Lung microvascular endothelial cell (primary cell): ENCODE results near the gene TMEM178A. TPM values are rescaled to one million over a fixed set of nuclear protein-coding genes. Genes with fewer than 3 reads are reported as not detected.

Experiments
- DNase-seq, 2 donors: peaks; one replicate each; pipeline versions ENCODE4 v3.0.0 to v3.0.0-alpha.2; 2010; ENCODE audit warnings: low read depth in 2 of 2
- total RNA-seq: library from RNA; depleted of rRNA; stranded (reverse); fragments of >200 nt; gene quantifications from 2 replicates; pipeline ENCODE4 v1.2.1, GENCODE V29; 2014

TMEM178A gene
- total RNA-seq, 1 donor from 2014 or later, result not detected

DNA sequence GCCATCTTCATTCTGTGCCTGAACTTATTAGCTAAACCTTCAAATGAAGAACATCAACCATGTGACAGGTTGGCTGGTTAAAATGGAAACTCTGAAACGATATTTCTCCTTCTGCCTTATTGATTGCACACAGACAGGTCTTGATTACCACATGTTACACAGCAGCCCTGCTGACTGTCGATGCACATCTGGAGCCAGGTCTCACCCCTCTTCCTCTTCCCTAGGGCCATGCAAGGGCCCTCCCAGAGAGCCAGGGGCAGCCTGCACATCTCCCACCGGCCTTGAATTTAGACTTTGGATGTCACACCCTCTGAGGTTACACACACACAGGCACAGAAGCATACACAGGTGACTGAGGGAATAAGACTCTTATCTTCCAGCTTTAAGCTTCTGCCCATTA lies 45.1 kb downstream of the TMEM178A start:
- no peak for DNase-seq

DNA sequence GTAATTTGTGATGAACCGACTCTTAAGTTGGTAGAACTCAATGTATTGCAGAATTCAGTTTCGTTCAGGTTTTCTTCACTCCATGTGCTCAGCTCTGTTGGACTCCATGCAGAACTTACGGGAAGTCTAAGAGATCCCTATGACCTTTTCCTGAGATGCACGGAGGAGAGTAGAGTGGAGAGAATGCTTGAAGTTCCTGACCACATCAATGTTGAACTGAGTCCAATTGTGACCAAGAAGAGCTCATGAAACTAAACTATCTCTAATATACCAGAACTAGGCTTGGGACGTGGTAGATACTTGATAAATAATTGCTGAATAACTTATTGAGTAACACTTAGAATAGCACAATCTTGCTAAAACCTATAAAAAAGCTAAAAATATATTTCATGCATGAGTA lies 47.2 kb downstream of the TMEM178A start:
- no peak for DNase-seq

DNA sequence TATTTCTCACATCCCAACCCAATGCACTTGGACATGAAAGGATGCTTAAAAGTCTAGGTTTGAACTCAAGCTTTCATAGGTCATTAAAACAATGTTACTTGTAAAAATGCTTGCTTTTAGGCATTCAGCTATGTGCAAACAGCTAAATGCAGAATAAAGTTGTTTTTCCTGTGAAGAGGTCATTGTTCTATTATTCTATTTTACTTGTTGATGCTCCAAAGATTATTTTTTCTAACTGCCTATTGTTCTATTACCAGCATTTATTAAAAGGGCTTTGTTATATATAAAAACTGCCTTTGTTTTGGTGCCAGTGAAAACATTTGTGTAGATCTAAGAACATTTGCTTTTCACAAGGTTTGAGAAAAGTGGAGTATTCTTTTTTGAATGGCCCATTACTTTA lies 49.4 kb downstream of the TMEM178A start:
- DNase-seq, result no peak

DNA sequence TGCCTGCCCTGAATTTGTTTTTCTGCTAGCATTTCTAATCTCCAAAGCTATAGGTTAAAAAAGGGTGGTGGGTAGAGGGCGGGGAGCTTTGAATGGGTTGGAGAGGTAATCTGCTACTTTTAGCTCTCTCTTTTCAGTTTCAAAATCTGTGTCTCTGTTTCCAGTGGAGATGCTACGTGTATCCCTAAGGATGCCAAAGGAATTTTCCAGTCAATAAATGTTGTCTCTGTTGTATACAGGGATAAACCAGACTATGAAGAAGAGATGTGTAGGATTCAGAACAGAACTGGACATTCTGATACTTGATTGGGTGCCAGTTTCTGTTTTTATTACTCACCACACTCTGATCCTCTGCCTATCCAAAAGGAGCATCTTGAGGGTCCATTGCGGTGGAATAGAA lies 50.1 kb downstream of the TMEM178A start:
- no peak for DNase-seq

DNA sequence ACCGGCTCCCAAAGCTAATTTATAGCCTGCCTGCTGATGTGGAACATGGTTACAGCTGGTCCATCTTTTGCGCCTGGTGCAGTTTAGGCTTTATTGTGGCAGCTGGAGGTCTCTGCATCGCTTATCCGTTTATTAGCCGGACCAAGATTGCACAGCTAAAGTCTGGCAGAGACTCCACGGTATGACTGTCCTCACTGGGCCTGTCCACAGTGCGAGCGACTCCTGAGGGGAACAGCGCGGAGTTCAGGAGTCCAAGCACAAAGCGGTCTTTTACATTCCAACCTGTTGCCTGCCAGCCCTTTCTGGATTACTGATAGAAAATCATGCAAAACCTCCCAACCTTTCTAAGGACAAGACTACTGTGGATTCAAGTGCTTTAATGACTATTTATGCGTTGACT lies 51.4 kb downstream of the TMEM178A start:
- DNase-seq, result no peak

DNA sequence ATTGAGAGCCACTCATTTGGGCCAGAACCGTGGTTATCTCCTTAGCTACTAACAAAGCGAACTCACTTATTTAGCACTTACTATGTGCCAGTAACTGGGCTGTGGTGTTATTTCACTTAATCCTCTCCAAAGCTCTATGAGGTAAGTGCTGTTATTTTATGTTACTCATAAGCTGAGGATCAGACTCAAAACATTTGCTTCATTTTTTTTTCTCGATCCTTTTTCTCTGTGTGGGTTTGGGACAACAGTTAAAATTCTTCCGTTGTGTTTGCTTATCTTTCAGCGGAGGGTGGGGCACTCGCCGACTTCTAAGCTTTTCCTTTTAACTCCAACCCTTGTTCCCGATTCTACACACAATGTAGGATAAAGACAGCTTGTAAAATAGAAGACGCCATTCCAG lies 52.8 kb downstream of the TMEM178A start:
- DNase-seq, result no peak

DNA sequence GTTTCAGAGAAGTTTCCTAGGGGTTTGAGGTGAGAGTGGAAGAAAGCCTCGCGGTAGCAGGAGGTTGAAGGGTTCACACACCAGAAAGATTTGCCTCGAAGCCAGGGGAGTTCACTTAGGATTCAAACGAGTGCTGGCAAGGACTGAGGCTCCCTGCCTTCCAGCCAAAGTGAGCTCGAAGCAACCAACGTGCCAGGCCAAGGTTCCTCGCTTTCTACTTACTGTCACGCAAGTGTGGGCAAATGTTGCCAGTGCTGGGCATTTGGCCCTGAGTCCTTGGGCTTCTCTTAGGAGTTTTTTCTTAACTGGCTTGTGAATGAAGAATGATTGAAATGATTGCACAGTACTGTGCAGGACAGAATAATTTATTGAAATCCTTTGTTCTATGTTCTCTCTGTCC lies 53.6 kb downstream of the TMEM178A start:
- no peak for DNase-seq

DNA sequence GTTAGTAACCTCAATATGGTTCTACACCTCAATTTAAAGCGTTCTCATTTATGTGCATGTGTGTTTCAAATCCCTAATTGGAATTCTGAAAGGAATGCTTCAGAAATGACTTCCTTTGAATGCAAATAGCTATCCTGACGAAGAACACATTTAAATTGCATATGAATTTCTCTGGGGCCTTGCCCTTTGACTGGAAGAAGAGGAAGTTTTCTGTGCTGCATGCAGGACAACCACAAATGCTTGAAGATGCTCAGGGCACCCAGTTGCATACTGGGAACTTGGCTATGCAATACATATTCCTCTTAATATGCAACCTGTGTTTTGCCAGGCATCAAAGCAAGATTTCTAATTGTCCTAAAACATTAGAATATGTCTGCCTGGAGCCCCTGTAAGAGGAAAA lies 55.3 kb downstream of the TMEM178A start:
- no peak for DNase-seq

DNA sequence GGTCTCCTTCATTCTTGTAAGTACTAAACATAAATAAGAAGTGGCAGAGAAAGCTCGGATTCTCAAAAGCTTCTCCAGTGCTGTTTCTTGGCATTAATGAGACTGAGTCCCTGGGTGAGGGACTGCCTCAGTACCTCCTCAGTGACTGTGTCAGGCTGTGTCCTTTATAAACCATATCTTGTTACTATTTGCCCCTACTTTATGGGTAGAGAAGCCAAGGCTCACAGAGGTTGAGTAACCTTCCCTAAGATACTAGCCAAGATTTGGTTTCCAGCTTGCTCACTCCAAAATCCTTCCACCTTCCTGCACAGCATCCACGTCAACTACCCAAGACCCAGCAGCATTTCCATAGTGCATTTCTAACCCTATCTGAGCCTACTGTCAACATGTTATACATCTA lies 57.8 kb downstream of the TMEM178A start:
- no peak for DNase-seq

DNA sequence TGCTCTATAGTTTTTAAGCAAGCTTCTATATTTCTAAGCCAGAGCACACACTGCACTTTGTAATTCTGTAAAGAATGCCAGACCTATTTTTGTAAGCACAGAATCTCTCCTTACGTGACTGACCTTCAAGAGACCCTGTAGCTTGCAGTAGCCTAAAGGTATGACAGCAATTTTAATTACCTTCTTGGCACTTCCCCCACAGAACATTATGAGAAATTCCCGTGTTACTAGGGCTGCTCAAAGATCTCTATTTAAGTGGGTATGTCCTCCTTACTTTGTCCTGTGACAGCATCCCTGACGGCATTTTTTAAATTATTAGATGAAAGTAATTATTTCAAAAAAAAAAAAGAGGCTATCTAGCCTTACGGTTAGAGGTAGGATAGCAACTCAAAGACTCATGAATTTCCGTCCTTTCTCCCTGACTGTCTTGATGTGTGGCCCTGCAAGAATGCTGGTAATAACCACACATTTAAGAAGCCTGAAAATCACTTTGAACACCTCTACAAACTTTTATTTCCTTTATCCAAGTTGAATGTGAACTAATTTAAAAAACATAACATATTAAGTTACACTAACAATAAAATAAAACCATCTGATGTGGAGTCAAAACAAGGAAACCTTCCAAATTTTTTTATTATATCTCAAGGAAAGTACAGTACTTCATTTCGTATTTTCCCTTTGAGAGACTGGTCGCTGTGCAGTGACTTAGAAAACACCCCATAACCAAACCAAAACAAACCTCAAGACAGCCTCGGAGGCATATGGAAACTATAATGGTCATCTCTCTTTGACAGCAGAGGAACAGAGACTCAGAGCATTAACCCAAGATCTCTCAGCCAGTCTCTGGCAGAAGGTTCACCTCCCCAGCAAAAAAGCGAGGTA lies 58.5 kb downstream of the TMEM178A start:
- DNase-seq, result no peak

DNA sequence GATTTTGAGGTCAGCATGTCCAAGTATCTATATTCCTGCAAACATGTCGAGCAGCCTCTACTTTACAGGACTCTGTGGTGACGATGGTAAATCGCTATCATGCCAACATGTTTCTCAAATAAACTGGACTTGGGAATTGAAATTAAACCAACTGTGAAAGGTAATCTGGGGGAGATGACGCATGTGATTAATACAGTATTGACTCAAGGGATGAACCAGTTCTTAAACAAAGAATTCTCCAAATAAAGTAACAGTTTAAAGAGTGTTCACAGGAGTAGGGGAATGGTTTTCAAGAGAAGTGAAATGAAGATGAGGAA lies 59.1 kb downstream of the TMEM178A start:
- no peak for DNase-seq

DNA sequence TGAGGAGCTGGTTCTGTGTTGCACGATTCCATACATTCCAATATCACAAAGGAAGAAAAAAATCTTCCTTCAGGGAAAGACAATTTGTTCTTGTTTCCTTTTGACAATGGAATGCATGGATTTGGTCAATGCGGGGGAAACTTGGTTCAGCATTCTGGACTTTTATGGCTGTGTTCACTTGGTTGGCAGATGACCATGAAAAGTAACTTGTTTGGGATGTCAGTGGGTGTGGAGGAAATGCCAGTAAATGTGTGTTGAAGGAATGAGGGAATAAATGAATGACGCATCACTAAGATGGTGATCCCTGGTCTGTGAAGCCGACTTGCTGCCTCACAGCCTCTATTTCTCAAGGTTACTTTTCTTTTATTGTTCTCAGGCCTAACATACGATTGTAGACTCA lies 59.7 kb downstream of the TMEM178A start:
- peak in 1 of 2 donors; percentile 28 for DNase-seq

DNA sequence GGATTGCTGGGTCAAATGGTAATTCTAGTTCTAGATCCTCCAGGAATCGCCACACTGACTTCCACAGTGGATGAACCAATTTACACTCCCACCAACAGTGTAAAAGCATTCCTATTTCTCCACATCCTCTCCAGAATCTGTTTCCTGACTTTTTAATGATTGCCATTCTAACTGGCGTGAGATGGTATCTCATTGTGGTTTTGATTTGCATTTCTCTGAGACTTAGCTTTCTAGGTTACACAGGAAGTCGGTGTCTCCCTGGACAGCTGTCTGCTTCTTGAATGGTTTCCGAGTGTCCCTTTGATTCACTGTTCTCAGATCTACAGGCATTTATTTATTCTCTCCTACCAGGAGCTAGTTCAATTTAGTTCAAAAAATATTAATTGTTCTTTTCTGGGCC lies 62.4 kb downstream of the TMEM178A start:
- DNase-seq, result peak in 1 of 2 donors; percentile 83

DNA sequence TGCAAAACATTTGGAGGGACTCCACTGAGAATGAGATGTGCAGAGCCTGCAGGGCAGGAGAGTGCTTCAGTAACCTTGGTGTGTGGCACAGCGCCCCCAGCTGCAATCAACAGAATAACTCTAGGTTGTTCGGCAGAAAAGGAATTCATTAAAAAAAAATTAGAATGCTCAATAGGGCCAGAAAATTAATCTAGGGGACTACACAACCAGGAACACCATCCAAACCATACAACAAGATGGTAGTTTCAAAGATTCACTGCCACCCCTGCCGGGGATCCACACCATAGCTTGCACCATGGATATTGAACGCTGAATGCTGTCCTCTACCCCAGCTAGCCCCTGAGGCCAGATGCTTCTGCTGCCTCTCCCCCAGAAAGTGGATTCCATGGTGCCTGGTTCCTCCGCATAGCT lies 63.2 kb downstream of the TMEM178A start:
- DNase-seq, result peak; percentile 59 to 60

DNA sequence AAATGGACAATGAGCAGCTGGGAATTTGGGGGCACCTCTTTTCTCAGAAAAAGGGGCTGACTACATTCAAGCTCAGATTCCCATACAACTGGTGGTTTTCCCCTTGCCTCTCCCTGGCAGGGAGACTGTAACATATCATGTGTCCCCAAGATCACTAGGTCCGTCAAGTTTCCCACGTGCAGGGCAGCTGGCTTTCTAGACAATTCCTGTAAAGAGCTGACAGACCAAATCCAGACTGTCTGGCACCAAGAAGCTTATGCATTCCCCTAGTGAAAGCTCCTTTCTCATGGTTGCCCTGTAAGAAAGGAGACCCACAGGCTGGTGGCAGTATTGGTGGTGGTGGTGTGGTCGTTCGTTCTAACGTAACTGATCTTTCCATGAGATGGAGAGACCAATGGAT lies 64.6 kb downstream of the TMEM178A start:
- no peak for DNase-seq

DNA sequence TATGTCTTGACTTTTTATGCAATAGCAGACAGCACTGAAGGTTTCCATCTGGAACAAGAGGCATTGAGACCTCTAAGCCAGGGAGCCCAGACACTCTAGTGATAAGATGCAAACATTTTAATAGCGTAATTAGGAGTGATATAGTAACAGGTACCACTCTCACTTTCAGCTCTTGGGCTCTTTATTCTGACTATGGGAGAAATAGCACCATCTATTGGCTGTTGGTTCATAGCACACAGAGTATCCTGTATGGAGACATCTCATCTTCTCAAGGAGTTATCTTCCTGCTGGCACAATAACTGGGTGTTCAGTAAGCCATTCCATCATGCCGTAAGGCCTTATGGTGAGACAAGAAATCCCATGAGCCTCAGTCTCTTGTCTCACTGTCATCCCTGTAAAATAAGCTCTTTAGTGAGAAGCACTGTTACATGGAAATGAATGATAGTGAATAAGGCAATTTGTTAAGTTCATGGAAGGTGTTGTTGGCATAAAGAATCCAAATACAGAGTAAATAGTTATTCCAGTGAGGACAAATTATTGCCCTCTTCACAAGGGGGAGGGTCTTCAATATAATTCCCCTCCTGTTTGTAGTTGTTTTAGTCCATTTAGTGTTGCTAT lies 65.1 kb downstream of the TMEM178A start:
- peak; percentile 43 to 57 for DNase-seq

DNA sequence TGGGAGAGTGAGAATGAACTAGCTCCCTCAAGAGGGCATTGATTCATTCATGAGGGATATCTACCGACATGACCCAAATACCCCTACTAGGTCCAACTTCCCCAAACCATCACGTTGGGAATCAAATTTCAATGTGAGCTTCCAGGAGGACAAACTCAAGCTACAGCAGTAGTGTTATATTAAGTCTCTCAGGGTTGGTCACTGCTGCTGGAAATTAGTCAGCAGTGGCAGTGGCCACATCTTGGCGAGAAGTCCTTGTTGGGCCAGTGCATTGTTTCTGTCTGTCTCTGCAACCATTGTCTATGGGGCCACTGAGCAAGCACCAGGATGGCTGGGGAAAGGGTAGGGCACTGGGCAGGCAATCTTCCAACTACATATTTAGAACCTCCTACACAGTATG lies 65.8 kb downstream of the TMEM178A start:
- no peak for DNase-seq

DNA sequence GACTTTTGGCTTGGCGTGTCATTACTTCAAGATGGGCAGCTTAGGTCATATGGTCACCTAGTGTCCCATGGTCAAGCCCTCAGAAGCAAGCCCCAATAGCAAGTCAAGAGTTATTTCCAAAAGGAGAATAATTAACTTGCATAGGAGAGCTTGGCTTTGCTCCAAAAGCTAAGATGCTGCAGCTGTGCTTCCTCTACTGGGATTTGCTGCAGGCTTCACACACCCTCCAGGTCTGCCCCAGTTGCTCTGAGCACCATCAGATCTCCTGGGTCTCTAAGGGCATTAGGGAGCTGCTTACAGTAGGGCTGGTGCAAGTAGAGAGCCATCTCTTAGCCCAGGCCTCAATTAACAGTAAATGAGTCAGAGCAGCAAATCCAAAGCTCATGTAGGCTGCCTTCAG lies 66.8 kb downstream of the TMEM178A start:
- peak in 1 of 2 donors; percentile 7 for DNase-seq

DNA sequence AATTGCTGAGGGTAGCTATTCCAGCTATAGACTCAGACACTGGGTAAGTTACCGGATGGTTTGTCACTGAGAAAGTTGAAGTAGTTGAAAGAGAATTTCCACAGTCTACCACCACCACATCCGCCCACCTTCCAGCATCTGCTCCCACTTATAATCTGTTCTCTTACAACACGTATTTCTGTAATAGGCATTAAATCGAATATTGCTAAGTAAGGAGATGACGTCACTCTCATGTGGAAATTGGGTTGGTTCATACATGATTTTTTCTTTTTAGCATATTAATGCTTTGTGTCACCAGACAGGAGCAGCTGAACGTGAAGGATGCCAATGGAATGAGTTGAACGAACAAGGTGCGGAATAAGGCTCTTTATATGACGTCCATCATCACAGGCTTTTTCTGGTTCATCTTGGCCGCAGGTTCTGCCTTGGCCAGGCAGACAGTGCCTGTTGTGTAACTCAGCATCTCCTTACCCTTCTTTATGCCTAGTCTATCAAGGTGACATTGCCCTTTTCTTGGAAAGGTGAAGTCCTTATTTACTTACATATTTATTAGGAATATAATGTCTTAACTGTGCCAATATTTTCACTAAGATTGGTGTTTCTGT lies 67.5 kb downstream of the TMEM178A start:
- DNase-seq, result no peak

DNA sequence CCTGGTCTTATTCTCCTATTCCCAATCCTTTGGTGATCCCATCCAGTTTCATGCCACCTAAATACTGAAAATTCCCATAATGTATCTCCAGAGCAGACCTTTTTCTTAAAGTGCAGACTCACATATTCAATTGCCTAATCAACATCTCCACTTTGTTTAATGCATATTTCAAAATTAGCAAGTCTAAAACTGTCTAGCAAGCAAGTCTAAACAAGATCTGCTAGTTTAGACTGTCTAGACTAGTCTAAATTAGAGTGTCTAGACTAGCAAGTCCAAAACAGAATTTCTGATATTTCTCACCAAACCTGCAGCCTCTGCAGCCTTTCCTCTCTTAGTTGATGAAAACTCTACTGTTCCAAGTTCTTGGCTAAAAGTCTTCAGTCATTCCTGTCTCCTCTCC lies 68.7 kb downstream of the TMEM178A start:
- DNase-seq, result no peak

DNA sequence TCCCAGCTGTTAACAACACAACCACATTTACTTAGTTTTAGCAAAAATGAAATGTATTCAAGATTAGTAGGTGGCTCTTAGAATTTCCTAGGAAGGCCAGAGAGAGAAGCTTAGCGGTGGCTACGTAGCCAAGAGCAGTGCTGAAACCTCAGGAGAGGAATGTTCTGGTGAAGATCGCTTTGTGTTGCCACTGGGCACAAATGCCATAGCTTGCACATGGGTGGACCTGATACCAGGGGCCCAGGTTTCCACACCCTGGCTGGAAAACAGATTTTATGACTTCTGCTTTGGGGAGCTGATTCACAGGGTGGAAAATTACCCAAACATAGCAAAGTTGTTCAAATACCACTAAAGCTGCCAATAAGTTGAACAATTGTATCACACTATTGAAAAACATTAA lies 69.9 kb downstream of the TMEM178A start:
- no peak for DNase-seq

DNA sequence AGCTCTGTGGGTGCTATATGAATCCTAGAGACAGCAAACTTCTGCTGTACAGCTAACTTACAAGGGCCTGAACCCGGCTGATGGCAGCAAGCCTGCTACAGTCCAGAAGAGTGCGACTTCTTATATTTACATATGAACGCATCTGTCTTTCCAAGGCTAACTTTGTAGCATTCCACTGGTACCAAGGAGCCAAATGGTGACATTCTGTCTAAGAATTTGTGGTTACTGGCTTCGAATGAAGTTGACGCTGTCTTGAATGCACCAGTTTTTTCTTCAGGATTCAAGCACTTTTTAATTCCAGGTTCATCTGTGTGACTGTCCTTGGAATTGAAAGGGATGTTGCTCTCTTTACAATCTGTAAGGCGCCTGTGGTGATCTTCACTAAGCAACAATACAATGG lies 70.9 kb downstream of the TMEM178A start:
- no peak for DNase-seq

DNA sequence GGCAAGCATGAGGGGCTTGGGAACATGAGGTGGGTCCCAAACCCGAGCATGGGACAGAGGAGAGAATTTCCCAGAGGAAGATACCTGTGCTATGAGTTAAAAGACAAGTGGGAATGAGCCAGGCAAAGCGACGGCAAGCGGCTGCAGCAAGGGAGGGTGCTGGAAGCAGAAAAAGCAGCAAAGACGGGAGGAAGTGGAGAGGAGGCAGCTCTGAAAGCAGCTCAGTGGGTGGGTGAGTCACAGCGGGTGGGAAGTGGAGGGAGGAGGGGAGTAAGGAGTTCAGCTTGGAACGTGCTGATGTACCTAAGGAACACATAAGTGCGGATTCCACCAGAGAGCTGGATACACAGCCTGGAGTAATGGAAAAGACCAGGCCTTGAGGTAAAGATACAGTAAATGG lies 71.9 kb downstream of the TMEM178A start:
- peak in 1 of 2 donors; percentile 70 for DNase-seq
